ENCODE measurements around the gene NFXL1. TPM values are rescaled to one million over a fixed set of nuclear protein-coding genes. Genes with fewer than 3 reads are reported as not detected.
"Not testable (repeated sequence)": the region's sequence is repeated elsewhere in the genome, so short reads cannot be mapped to it uniquely, and the experiment has no call there.

NFXL1 gene
- total RNA-seq, 2 donors from 2014 or later, result 14.0 to 14.2 TPM

DNA sequence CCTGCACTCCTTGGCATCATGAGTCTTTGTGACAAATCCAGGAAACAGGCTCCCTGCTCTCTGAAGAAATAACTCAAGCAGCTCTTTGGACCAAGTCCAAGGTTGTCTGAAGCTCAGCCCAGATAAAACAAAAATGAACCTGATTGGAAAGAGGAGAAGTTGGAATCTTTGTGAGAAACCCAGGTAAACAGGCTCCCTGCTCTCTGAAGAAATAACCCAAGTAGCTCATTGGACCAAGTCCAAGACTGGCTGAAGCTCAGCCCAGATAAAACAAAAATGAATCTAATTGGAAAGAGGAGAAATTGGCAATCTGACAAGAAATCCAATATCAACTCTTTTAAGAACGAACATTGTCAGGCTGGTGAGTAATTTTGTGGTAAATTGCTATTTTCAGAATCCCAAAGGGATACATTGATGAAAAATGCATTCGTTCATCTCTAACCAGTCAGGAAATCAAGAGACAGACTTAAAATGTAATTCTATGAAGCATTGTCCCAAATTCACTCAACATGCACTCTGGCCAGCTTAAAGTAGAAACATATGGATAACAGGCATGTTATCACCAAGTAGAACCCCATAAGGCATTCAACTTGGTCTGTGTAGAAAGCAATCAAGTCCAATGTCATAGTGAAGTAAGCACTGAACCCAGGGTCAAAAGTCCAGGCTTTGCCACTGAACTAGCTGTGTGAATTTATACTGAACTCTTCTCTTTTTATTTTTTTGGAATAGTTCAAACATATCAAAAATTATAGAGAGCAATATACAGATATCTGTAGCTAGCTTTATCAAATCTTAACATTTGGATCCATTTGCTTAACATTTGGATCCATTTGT, 16.8 kb upstream of the NFXL1 start:
- 33 to 39% methylated on average over 2 of the region's 2 CpGs for WGBS, 2 donors
- H3K27me3 ChIP-seq, result no peaks in the 10 kb centered on the region
- ATAC-seq (no peak), DNase-seq (peak in 2 of 4 donors; percentile 41 to 51)
- TF ChIP-seq, protein P1, sequence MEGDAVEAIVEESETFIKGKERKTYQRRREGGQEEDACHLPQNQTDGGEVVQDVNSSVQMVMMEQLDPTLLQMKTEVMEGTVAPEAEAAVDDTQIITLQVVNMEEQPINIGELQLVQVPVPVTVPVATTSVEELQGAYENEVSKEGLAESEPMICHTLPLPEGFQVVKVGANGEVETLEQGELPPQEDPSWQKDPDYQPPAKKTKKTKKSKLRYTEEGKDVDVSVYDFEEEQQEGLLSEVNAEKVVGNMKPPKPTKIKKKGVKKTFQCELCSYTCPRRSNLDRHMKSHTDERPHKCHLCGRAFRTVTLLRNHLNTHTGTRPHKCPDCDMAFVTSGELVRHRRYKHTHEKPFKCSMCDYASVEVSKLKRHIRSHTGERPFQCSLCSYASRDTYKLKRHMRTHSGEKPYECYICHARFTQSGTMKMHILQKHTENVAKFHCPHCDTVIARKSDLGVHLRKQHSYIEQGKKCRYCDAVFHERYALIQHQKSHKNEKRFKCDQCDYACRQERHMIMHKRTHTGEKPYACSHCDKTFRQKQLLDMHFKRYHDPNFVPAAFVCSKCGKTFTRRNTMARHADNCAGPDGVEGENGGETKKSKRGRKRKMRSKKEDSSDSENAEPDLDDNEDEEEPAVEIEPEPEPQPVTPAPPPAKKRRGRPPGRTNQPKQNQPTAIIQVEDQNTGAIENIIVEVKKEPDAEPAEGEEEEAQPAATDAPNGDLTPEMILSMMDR (IDR thresholded peaks at IDR 0.05), result no peak
- TF ChIP-seq POLR2A (IDR thresholded peaks at IDR 0.05), result no peak
- no peaks in the 10 kb centered on the region for H3K36me3 ChIP-seq (replicated peaks in 1 of 2; ENCODE audit: insufficient read depth in 1 of 2, low read depth in 2 of 2)
- H3K4me3 ChIP-seq, result no peak overlapping the region
- peaks cover 5% of the 10 kb centered on the region for H3K4me1 ChIP-seq
- no peak overlapping the region for H3K27ac ChIP-seq
- intact Hi-C loops (cut with DNase I), result no loop called here
- no peaks in the 10 kb centered on the region for H3K9me3 ChIP-seq

DNA sequence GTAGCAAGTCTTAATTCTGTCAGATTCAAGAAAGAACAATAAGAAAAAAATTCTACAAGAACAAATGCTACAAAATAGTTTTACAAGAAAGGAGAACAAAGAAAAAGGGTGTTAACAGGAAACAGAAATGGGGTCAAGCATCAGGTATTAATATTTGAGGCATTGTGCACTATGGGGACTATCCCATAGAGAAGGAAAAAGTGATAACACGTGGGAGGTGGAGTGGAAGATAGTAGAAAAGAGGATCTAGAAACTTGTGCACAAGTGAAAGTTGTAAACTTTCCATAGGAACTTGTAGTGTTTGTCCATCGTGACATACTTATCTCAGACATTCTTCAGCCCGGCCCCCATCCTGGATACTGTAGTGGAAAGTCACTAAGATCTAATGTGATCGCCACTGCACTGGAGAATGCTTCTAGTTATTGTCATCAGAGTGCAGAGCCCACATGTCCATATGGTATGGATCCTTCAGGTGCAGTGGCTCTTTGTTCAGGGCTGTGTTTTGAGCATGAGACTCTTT, 15.4 kb upstream of the NFXL1 start:
- WGBS, 2 donors, result 64 to 81% methylated on average over 4 of the region's 4 CpGs
- intact Hi-C loops (cut with DNase I), result loop anchor here (10.0 kb wide), 1 partner anchor 155 kb away; no protein-coding TSS in a partner anchor

DNA sequence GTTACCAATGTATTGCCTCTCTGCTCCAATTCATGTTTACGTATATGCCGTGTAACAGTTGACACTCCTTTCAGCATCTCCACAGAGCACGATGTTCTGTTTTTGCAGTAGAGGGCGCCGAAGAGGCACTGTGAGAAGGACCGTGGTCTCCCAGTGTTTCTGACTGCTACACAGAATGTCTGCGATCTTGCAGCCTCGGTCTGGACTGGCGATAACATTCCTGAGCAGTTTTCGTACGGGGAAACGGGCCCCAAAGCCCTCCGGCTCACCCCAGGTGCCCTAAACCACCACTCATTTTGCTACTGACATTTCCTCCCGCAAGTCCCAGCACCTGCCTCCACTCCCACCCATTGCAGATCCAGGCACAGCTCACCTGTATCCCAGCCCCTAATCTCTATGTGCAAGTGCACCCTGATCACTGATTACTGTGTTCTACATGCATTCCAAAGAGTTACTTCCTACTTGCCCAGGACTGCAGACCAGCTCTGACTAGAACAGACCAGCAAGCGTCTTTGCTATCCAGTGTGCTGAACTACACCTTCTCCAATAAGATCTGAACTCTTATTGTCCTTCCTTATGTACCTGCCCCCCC, 12.4 kb upstream of the NFXL1 start:
- Histone ChIP-seq H3K27ac (peak overlapping the region in 3 of 4 donors; percentile 22 to 60 (median 53)), H3K4me3 (no peak overlapping the region), H3K9me3 (no peaks in the 10 kb centered on the region), H3K4me1 (peaks cover 5% of the 10 kb centered on the region), H3K36me3 (replicated peaks in 1 of 2; ENCODE audit: insufficient read depth in 1 of 2, low read depth in 2 of 2) (no peaks in the 10 kb centered on the region), H3K27me3 (no peaks in the 10 kb centered on the region)
- intact Hi-C loops (cut with DNase I), result loop anchor here (10.0 kb wide), 1 partner anchor 158 kb away; no protein-coding TSS in a partner anchor
- WGBS, 2 donors, result 3 to 4% methylated on average over 13 to 15 of the region's 15 CpGs
- TF ChIP-seq, protein P1 (IDR thresholded peaks at IDR 0.05), result peak; percentile 54 to 80 (median 72)
- no peak for TF ChIP-seq POLR2A (IDR thresholded peaks at IDR 0.05)
- DNase-seq (peak; percentile 60 to 73 (median 66)), ATAC-seq (peak; percentile 95)

More for the DNA sequence above, 15.4 kb upstream of the NFXL1 start:
- H3K4me3 ChIP-seq, result no peak overlapping the region
- no peaks in the 10 kb centered on the region for H3K27me3 ChIP-seq
- no peak for TF ChIP-seq POLR2A (IDR thresholded peaks at IDR 0.05)
- no peak for ATAC-seq
- no peak for DNase-seq
- no peaks in the 10 kb centered on the region for H3K9me3 ChIP-seq
- H3K27ac ChIP-seq, result no peak overlapping the region
- peaks cover 5% of the 10 kb centered on the region for H3K4me1 ChIP-seq
- H3K36me3 ChIP-seq (replicated peaks in 1 of 2; ENCODE audit: insufficient read depth in 1 of 2, low read depth in 2 of 2), result no peaks in the 10 kb centered on the region

DNA sequence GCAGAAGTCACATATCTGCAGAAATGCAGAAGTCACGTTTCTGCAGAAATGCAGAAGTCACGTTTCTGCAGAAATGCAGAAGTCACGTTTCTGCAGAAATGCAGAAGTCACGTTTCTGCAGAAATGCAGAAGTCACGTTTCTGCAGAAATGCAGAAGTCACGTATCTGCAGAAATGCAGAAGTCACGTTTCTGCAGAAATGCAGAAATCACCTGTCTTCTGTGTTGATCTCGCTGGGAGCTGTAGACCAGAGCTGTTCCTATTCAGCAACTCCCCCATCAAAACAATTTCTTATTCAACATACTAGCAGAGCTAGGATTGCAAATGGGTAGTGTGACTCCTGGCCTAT, 8.9 kb upstream of the NFXL1 start:
- H3K9me3 ChIP-seq; H3K4me1 ChIP-seq; ATAC-seq; DNase-seq; H3K27ac ChIP-seq; H3K4me3 ChIP-seq; H3K27me3 ChIP-seq; H3K36me3 ChIP-seq (replicated peaks in 1 of 2; ENCODE audit: insufficient read depth in 1 of 2, low read depth in 2 of 2): not testable (repeated sequence)
- intact Hi-C loops (cut with DNase I), result loop anchor here (10.0 kb wide), 1 partner anchor 162 kb away; no protein-coding TSS in a partner anchor
- 67 to 78% methylated on average over 8 of the region's 8 CpGs for WGBS, 2 donors

DNA sequence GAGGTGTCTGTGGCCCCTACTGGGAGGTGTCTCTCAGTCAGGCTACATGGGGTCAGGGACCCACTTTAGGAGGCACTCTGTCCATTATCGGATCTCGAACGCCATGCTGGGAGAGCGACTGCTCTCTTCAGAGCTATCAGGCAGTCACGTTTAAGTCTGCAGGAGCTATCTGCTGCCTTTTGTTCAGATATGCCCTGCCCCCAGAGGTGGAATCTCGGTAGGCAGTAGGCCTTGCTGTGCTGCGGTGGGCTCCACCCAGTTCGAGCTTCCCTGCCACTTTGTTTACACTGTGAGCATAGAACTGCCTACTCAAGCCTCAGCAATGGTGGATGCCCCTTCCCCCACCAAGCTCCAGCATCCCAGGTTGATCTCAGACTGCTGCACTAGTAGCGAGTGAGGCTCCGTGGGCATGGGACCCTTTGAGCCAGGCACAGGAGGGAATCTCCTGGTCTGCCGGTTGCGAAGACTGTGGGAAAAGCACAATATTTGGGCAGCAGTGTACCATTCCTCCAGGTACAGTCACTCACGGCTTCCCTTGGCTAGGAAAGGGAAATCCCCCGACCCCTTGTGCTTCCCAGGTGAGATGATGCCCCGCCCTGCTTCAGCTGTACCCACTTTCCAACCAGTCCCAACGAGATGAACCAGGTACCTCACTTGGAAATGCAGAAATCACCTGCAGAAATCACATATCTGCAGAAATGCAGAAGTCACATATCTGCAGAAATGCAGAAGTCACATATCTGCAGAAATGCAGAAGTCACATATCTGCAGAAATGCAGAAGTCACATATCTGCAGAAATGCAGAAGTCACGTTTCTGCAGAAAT, 8.3 kb upstream of the NFXL1 start:
- H3K9me3 ChIP-seq; H3K4me3 ChIP-seq; ATAC-seq; H3K27me3 ChIP-seq; DNase-seq; H3K4me1 ChIP-seq; H3K36me3 ChIP-seq (replicated peaks in 1 of 2; ENCODE audit: insufficient read depth in 1 of 2, low read depth in 2 of 2); H3K27ac ChIP-seq: not testable (repeated sequence)
- WGBS, 2 donors, result 61 to 70% methylated on average over 12 to 17 of the region's 17 CpGs
- intact Hi-C loops (cut with DNase I), result loop anchor here (10.0 kb wide), 1 partner anchor 162 kb away; no protein-coding TSS in a partner anchor

DNA sequence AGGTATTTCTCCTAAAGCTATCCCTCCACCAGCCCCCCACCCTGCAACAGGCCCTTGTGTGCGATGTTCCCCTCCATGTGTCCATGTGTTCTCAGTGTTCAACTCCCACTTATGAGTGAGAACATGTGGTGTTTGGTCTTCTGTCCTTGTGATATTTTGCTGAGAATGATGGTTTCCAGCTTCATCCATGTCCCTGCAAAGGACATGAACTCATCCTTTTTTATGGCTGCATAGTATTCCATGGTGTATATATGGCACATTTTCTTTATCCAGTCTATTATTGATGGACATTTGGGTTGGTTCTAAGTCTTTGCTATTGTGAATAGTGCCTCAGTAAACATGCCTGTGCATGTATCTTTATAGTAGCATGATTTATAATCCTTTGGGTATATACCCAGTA, 2.8 kb upstream of the NFXL1 start:
- DNase-seq; H3K36me3 ChIP-seq (replicated peaks in 1 of 2; ENCODE audit: insufficient read depth in 1 of 2, low read depth in 2 of 2); H3K4me3 ChIP-seq; intact Hi-C loops (cut with DNase I); H3K9me3 ChIP-seq; H3K27ac ChIP-seq; ATAC-seq; H3K27me3 ChIP-seq: not testable (repeated sequence)
- peaks cover 18% of the 10 kb centered on the region for H3K4me1 ChIP-seq
- WGBS, 2 donors, result 100% methylated on average over 1 of the region's 1 CpG

All from body of pancreas (tissue), 4 donors.